Endodermal cell (in vitro differentiated cells): ENCODE measurements around the gene APOBEC3B. TPM values are rescaled to one million over a fixed set of nuclear protein-coding genes. Genes with fewer than 3 reads are reported as not detected.

ENCODE experiments used
- DNase-seq: peaks from one replicate; pipeline ENCODE4 v3.0.0-alpha.2; 2017
- H3K27ac ChIP-seq: 2 replicates; pipeline ENCODE4 v1.5.1; 2013; ENCODE audit warnings: mild to moderate bottlenecking, low read depth, low read length, moderate library complexity
- H3K27me3 ChIP-seq: 2 replicates; pipeline ENCODE4 v1.6.1; 2013; ENCODE audit warnings: mild to moderate bottlenecking, low read length, moderate library complexity; ENCODE audit not compliant: insufficient read depth, control insufficient read depth, poor library complexity, severe bottlenecking
- H3K36me3 ChIP-seq: 2 replicates; pipeline ENCODE4 v1.7.0; 2013; ENCODE audit warnings: mild to moderate bottlenecking, low read length, moderate library complexity; ENCODE audit not compliant: control insufficient read depth, insufficient read depth
- H3K4me1 ChIP-seq: one replicate; pipeline ENCODE4 v1.7.0; 2013; ENCODE audit warnings: low read length; ENCODE audit not compliant: control insufficient read depth, insufficient read depth
- H3K4me3 ChIP-seq: 2 replicates; pipeline ENCODE4 v1.5.1; 2013; ENCODE audit warnings: mild to moderate bottlenecking, low read length, moderate library complexity
- H3K9ac ChIP-seq: 2 replicates; pipeline ENCODE4 v1.6.1; 2013; ENCODE audit warnings: mild to moderate bottlenecking, low read length, moderate library complexity; ENCODE audit not compliant: poor library complexity, severe bottlenecking; ENCODE audit errors: extremely low read depth
- H3K9me3 ChIP-seq: 2 replicates; pipeline ENCODE4 v1.6.1; 2013; ENCODE audit warnings: mild to moderate bottlenecking, low read length, moderate library complexity; ENCODE audit not compliant: control insufficient read depth
- H3K27ac Mint-ChIP-seq: 2 replicates; pipeline ENCODE4 v1.8.0; 2020; ENCODE audit warnings: mixed read lengths
- H3K27me3 Mint-ChIP-seq: 2 replicates; pipeline ENCODE4 v1.8.0; 2021; ENCODE audit warnings: mild to moderate bottlenecking, mixed read lengths; ENCODE audit not compliant: insufficient read depth
- H3K36me3 Mint-ChIP-seq: 2 replicates; pipeline ENCODE4 v1.8.0; 2020; ENCODE audit warnings: low read depth, mixed read lengths
- H3K4me1 Mint-ChIP-seq: 2 replicates; pipeline ENCODE4 v1.8.0; 2020; ENCODE audit warnings: mixed read lengths
- H3K4me3 Mint-ChIP-seq: 2 replicates; pipeline ENCODE4 v1.8.0; 2020; ENCODE audit warnings: mild to moderate bottlenecking, moderate library complexity, mixed read lengths
- H3K9me3 Mint-ChIP-seq: 2 replicates; pipeline ENCODE4 v1.8.0; 2020; ENCODE audit warnings: mild to moderate bottlenecking, mixed read lengths
- CTCF ChIP-seq: fragments of 200-600 bp; sonication (generic); conservative IDR thresholded peaks from 2 replicates; pipeline ENCODE4 v1.5.0; 2021; ENCODE audit warnings: antibody characterized with exemption, mild to moderate bottlenecking
- WGBS, 2 experiments: methylation state at CpG; one replicate each; pipeline versions ENCODE4 v1.1.5 to v1.1.7; 2013; ENCODE audit warnings: missing lambda C conversion rate in 2 of 2, mixed read lengths in 1 of 2; ENCODE audit not compliant: insufficient coverage in 1 of 2, insufficient read length in 1 of 2; 5-methylcytosine and 5-hydroxymethylcytosine counted together
- total RNA-seq, 2 donors: library from RNA; stranded (reverse); fragmentation: NEBNext Ultra II Directional in 1 of 2; extraction: Animal tissue kit (Norgen Biotek cat#: 25700) in 1 of 2; gene quantifications; 2 replicates in 1 of 2; 3 replicates in 1 of 2; pipeline ENCODE4 v1.2.1, GENCODE V29; 2021

The APOBEC3B gene
- total RNA-seq, 2 donors from 2014 or later, result 4.1 to 5.4 TPM

DNA sequence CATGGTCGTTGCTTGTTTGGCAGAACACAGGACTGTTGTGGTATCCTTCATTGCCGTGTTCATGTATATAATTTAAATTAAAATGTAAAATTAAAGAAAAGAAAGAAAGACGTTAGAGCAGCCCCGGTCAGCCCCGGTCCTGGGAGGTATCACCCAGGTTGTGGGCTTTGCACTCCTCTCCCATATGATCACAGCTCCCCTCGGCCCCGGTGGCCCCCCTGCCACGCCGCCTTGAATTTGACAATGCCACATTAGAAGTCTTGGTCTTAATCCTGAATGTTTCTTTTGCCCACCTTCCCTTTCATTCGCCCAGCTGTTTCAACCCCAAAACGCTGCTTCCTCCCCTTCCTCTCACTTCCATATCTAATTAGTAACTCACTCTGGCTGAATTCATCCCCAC is 13.3 kb upstream of the APOBEC3B start:
- Mint-ChIP-seq H3K36me3 (no peaks in the 10 kb centered on the region), H3K27me3 (peaks cover 13% of the 10 kb centered on the region), H3K4me3 (no peak overlapping the region), H3K27ac (no peak overlapping the region), H3K4me1 (peaks cover 5% of the 10 kb centered on the region), H3K9me3 (no peaks in the 10 kb centered on the region)
- H3K27ac ChIP-seq, result no peak overlapping the region
- no peaks in the 10 kb centered on the region for H3K9me3 ChIP-seq
- no peak for TF ChIP-seq CTCF
- 85% methylated on average over 9 to 11 of the region's 11 CpGs for WGBS, 2 experiments
- H3K4me1 ChIP-seq, result peaks cover 6% of the 10 kb centered on the region
- no peaks in the 10 kb centered on the region for H3K36me3 ChIP-seq
- H3K27me3 ChIP-seq, result no peaks in the 10 kb centered on the region
- no peak for DNase-seq
- H3K4me3 ChIP-seq, result no peak overlapping the region
- H3K9ac ChIP-seq, result no peak overlapping the region

DNA sequence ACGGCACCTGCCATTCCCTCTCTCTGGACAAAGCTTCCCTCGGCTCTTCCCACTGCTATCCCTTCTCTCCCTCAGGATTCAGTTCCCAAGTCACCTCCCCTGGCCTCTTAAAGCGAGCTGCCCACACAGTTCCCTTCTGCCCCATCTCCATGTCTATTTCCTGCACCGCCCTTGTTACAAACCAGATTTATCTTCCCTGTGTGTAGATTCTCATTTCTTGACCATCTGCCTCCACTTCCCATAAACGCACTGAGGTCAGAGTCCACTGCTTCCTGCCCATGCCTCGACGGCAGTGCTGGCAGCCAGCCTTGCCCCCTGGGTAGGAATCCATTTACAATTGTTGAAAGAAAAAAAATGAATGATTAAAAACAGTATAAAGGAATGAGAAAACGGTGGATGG is 11.6 kb upstream of the APOBEC3B start:
- Histone ChIP-seq H3K9ac (no peak overlapping the region), H3K27me3 (no peaks in the 10 kb centered on the region), H3K36me3 (no peaks in the 10 kb centered on the region), H3K27ac (no peak overlapping the region), H3K4me1 (peaks cover 6% of the 10 kb centered on the region), H3K4me3 (no peak overlapping the region), H3K9me3 (peaks cover under 1% of the 10 kb centered on the region)
- Mint-ChIP-seq H3K36me3 (no peaks in the 10 kb centered on the region), H3K4me3 (no peak overlapping the region), H3K9me3 (peaks cover 9% of the 10 kb centered on the region), H3K27me3 (peaks cover 13% of the 10 kb centered on the region), H3K4me1 (peaks cover 4% of the 10 kb centered on the region), H3K27ac (no peak overlapping the region)
- 88 to 90% methylated on average over 5 to 8 of the region's 8 CpGs for WGBS, 2 experiments
- TF ChIP-seq CTCF, result no peak
- DNase-seq, result no peak

- WGBS, 2 experiments, result 92% methylated on average over 5 of the region's 5 CpGs
- Histone ChIP-seq H3K9me3 (peaks cover 7% of the 10 kb centered on the region), H3K27me3 (no peaks in the 10 kb centered on the region), H3K4me1 (peaks cover 4% of the 10 kb centered on the region), H3K27ac (no peak overlapping the region), H3K4me3 (no peak overlapping the region), H3K36me3 (no peaks in the 10 kb centered on the region), H3K9ac (no peak overlapping the region)
- H3K27ac Mint-ChIP-seq, result no peak overlapping the region
- no peaks in the 10 kb centered on the region for H3K36me3 Mint-ChIP-seq
- H3K4me1 Mint-ChIP-seq, result no peaks in the 10 kb centered on the region
- no peak overlapping the region for H3K4me3 Mint-ChIP-seq
- peaks cover 15% of the 10 kb centered on the region for H3K9me3 Mint-ChIP-seq
- peaks cover 13% of the 10 kb centered on the region for H3K27me3 Mint-ChIP-seq
- TF ChIP-seq CTCF, result no peak
- DNase-seq, result no peak
Observed at GRCh38 chr22:38971202-38971601, 10.9 kb upstream of the APOBEC3B start.
